Brain microvascular endothelial cell (primary cell): ENCODE data around the gene RBMXL2.

ENCODE experiments used
- DNase-seq: peaks from one replicate; pipeline ENCODE4 v3.0.0-alpha.2; 2020
- H3K27ac ChIP-seq: fragments of 250-450 bp; sonication (Bioruptor Pico); 2 replicates; pipeline ENCODE4 v1.5.1; 2020; ENCODE audit warnings: mild to moderate bottlenecking, moderate library complexity
- H3K27me3 ChIP-seq: fragments of 250-450 bp; sonication (Bioruptor Pico); replicated peaks from 2 replicates; pipeline ENCODE4 v1.5.1; 2020; ENCODE audit warnings: mild to moderate bottlenecking
- H3K36me3 ChIP-seq: fragments of 250-450 bp; sonication (Bioruptor Pico); replicated peaks from 2 replicates; pipeline ENCODE4 v1.5.1; 2020; ENCODE audit warnings: mild to moderate bottlenecking
- H3K4me3 ChIP-seq: 2 replicates; pipeline ENCODE4 v1.5.1; 2011; ENCODE audit warnings: low read depth, mild to moderate bottlenecking, control low read depth, low read length, moderate library complexity
- in situ Hi-C: cut with HindIII; loops from 2 replicates; pipeline ENCODE4 v1.10.0; 2017; ENCODE audit warnings: low sequenced_read_pairs, low pct_ligation_motif_present
- TF ChIP-seq, protein P1 (sequence below): IDR thresholded peaks from 2 replicates; pipeline ENCODE4 v1.5.1; 2011; ENCODE audit warnings: low read depth, mild to moderate bottlenecking, moderate library complexity, low read length, control low read depth, inconsistent platforms; ENCODE audit errors: missing control alignments

Gene RBMXL2

DNA sequence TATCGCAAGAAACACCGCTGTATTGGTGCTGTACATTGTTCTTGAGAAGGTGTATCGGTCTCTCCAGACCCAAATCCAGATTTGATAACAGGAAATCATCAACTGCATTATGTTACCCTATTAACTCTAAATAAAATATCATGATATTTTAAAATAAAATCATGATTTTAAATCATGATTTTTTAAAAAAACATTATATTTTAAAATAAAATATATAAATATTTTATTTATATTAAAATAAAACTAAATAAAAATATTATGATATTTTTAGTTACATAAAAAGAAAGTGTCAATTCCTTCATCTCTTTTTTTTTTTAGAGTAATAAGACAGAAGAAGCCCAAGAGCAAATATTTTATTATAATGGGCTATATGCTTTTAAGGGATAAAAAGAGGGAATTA lies 27.6 kb downstream of the RBMXL2 start:
- no peak overlapping the region for H3K4me3 ChIP-seq
- H3K36me3 ChIP-seq, result no peaks in the 10 kb centered on the region
- no peak for DNase-seq
- in situ Hi-C loops, result no loop called here
- H3K27ac ChIP-seq, result no peak overlapping the region
- H3K27me3 ChIP-seq, result no peaks in the 10 kb centered on the region
- TF ChIP-seq, protein P1, sequence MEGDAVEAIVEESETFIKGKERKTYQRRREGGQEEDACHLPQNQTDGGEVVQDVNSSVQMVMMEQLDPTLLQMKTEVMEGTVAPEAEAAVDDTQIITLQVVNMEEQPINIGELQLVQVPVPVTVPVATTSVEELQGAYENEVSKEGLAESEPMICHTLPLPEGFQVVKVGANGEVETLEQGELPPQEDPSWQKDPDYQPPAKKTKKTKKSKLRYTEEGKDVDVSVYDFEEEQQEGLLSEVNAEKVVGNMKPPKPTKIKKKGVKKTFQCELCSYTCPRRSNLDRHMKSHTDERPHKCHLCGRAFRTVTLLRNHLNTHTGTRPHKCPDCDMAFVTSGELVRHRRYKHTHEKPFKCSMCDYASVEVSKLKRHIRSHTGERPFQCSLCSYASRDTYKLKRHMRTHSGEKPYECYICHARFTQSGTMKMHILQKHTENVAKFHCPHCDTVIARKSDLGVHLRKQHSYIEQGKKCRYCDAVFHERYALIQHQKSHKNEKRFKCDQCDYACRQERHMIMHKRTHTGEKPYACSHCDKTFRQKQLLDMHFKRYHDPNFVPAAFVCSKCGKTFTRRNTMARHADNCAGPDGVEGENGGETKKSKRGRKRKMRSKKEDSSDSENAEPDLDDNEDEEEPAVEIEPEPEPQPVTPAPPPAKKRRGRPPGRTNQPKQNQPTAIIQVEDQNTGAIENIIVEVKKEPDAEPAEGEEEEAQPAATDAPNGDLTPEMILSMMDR, result no peak

DNA sequence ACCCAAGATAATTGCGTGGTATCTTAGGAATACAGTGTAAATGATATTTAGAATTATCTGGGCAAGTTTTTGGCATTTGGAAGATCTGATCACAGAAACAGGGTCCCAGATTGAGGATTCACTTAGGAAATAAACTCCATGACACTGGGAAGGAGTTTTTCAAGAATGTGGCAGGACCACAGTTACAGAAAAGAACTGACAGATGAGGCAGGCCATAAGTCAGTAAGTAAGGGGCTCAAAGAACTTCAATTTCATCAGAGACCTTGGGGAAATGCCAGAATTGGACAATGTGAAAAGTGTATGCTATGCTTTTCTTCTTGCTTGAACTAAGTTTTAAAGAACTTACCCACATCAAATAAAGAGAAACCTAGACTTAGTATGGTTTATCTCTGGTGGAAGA lies 49.3 kb downstream of the RBMXL2 start:
- no peak overlapping the region for H3K27ac ChIP-seq
- H3K36me3 ChIP-seq, result no peaks in the 10 kb centered on the region
- no peak overlapping the region for H3K4me3 ChIP-seq
- no peak for DNase-seq
- TF ChIP-seq, protein P1, result no peak
- H3K27me3 ChIP-seq, result no peaks in the 10 kb centered on the region
- in situ Hi-C loops, result no loop called here
